22Rv1 (cell line): Measurements from ENCODE around the gene KCNIP4.

Source experiments
- ZFX ChIP-seq: fragments of 450-650 bp; IDR thresholded peaks from 2 replicates; pipeline ENCODE4 v1.6.1; 2017; ENCODE audit warnings: antibody characterized with exemption, borderline replicate concordance
- TF ChIP-seq, protein P1 (sequence below): fragments of 450-650 bp; IDR thresholded peaks from 2 replicates; pipeline ENCODE4 v1.5.1; 2017; ENCODE audit warnings: mild to moderate bottlenecking

DNA sequence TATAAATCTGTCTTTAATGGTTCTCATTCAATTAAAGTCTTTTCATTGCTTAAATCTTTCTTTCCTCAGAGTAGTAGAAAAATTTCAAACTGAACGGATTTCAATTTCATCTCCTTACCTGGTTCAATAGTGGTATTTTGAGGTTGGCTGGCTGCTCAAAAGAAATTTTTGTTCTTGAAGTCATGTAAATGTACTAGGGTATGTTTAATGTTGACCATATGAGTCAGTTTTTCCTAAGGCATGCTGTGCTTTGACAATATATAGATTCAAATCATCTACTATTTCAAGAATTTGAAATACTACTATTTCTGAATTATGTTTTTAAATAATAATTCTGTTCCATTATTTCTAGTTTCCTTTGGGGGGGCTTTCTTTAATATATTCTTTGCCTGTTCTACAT lies 1142.9 kb downstream of the KCNIP4 start:
- TF ChIP-seq, protein P1, sequence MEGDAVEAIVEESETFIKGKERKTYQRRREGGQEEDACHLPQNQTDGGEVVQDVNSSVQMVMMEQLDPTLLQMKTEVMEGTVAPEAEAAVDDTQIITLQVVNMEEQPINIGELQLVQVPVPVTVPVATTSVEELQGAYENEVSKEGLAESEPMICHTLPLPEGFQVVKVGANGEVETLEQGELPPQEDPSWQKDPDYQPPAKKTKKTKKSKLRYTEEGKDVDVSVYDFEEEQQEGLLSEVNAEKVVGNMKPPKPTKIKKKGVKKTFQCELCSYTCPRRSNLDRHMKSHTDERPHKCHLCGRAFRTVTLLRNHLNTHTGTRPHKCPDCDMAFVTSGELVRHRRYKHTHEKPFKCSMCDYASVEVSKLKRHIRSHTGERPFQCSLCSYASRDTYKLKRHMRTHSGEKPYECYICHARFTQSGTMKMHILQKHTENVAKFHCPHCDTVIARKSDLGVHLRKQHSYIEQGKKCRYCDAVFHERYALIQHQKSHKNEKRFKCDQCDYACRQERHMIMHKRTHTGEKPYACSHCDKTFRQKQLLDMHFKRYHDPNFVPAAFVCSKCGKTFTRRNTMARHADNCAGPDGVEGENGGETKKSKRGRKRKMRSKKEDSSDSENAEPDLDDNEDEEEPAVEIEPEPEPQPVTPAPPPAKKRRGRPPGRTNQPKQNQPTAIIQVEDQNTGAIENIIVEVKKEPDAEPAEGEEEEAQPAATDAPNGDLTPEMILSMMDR = no peak
- no peak for TF ChIP-seq ZFX
